HG02884 (cell line): Measurements from ENCODE around the gene CCT8.
"Not testable (repeated sequence)": the region's sequence is repeated elsewhere in the genome, so short reads cannot be mapped to it uniquely, and the experiment has no call there.

Source experiments
- ATAC-seq: cut with Tn5 transposase; IDR thresholded peaks from one replicate; pipeline ENCODE4 v1.9.1; 2021; ENCODE audit warnings: mild to moderate bottlenecking, moderate library complexity; ENCODE audit not compliant: unreplicated experiment

The CCT8 gene

DNA sequence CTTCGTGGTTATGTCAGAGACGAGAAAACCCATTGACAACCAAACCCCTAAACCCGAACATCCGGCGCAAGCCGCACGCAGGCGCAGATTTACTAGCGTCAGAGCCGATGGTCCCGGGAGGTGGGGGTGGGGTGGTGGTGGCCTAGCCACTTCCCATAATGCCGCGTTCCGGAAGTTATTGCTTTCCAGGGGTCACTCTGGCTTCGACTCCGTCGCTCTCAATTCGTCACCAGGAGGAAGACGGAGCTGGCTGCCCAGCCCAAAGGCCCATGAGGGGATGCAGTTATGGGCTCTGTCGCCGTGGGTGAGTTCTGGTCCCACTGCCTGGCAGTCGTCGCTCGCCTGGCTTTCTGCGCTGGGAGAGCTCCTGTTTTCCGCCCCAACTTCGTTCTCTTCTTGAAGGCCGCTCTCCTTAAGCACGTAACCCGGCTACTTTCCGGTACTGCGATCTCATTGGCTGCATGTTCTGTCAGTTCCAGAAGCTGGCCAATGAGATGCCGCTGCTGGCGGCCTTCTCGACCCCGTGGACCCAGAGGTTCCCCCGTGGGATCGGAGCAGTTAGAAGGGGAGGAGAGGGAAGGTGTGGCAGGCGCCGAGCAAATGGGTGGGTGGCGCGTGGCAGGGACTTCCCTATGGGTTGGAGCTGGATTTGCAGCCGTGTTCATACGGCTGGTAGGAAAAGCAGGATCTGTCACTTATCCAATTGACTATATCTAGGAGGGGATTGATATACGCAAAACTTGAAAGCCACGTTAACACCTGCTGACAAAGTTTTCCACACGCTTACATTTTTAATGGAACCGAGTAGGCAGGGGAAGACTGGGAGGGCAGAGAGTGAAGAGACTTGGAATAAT, 48.7 kb downstream of the CCT8 start, which contains the start of gene USP16:
USP16 (plus strand) TSS at position 195 of the 854 bp plus-strand sequence. CDS start 3,246 bp downstream, outside the sequence.
- peak; percentile 98 for ATAC-seq

DNA sequence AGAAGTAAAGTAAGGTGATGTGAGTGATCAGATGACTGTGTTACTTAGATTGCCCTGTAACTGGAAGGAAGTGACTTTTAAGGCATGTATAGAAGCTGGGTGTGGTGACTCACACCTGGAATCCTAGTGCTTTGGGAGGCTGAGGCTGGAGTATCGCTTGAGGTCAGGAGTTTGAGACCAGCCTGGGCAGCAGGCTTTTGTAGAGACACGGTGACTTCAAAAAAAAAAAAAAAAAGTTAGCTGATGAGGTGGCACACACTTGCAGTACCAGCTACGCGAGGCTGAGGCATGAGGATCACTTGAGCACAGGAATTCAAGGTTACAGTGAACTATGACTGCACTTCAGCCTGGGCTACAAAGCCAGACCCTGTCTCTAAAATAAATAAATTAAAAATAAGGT, 51.3 kb downstream of the CCT8 start:
- no peak for ATAC-seq

DNA sequence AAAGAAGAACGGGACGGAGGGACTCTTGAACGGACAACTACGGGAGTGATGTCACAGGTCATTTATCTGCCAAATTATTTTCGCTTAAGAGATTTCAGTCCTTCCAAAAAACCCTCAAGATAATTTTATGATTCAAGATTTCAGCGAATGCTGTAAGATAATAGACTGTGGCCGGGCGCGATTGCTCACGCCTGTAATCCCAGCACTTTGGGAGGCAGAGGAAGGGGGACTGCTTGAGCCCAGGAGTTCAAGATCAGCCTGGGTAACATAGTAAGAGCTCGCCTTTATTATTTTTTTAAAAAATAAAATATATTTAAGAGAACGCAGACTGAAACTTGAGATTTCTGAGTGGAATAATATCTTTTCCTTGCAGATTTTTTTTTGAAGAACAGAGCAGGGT, 54.9 kb downstream of the CCT8 start:
- peak; percentile 20 for ATAC-seq

DNA sequence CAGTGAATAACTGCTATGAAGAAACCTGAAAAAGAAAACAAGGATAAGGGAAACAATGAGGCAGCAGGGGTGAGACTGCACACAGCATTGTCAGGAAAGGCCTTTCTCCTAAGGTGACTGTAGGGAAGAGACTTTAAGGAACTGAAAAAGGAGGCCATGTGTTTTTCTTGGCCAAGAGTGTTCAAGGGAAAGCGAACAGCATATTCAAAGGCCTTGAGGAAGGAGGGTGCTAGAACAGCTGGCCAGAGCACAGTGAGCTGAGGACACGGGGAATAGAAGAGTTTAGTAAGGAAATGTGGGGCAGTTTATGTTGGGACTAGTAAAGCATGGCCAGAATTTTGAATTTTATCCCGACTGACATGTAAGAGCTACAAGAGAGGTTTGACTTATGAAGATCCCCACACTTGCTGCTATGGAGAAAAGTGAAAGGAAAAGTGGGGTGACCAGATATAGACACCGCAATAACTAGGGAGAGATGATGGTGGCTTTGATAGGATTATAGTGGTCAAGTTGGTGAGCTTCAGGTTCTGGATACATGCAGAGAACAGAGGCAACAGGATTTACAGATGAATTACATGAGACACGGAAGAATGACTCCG, 55.7 kb downstream of the CCT8 start:
- no peak for ATAC-seq

DNA sequence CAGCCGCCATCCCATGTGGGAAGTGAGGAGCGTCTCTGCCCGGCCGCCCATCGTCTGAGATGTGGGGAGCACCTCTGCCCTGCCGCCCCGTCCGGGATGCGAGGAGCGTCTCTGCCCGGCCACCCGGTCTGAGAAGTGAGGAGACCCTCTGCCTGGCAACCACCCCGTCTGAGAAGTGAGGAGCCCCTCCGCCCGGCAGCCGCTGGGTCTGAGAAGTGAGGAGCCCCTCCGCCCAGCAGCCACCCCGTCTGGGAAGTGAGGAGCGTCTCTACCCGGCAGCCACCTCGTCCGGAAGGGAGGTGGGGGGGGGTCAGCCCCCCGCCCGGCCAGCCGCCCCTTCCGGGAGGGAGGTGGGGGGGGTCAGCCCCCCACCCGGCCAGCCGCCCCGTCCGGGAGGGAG, 62.2 kb downstream of the CCT8 start:
- not testable (repeated sequence) for ATAC-seq

DNA sequence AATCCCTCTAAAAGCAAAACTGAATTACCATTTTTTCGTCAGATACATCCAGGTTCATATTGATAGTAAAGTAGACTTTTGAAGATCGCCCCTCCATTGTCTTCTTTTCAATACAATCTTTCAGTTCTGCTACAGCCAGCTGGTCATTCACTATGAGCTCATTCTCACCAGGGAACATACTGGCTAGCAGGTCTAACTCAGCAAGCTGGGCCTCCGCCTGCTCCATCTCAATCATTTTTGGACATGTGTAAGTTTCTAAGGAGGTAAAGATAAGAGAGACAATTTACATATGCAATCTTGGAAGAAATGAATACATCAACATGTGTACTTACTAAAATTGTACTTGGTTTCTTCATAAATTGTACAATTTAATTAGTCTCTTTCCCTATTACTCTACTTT, 65.1 kb downstream of the CCT8 start:
- no peak for ATAC-seq

DNA sequence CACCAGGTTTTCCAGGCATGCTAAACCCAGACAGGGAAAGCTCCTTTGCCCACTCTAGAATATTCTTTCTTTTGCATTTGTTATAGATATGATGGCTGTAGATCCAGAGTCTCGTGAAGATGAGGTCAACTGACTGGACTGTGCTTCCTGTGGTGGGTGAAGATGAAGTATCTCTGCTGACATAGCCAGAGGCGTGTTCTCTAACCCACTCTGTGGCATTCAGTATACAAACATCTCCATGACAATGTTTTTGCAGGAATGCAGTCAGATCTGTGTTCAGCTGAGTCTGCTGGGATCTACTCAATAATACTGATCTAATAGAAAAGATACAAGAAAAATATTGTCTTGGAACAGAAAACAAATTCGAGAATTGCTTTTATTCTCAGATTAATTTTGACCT, 65.6 kb downstream of the CCT8 start:
- no peak for ATAC-seq

DNA sequence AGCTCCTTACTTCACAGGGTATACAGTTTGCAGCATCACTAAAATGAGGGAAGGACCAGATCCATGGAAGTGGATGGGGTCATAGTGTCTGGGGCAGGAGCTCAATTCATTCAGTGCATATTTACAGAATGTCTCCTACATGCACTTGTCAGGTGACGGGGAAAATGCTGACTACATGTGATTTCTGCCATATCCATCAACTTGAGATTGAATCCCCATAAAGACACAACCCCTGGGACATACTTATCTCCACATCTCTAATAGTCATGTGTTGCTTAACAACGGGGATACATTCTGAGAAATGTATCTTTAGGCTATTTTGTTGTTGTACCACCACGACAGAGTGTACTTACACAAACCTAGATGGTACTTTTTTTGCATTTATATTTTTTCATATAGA, 66.3 kb downstream of the CCT8 start:
- ATAC-seq = no peak
